ENCODE measurements around the gene IGFBP5. TPM values are rescaled to one million over a fixed set of nuclear protein-coding genes. Genes with fewer than 3 reads are reported as not detected.

Gene IGFBP5
- total RNA-seq, 1 experiment from 2014 or later: 3.9 TPM

- no peak overlapping the region for H3K9ac ChIP-seq (ENCODE audit: low read length)
- no peak overlapping the region for H2AFZ ChIP-seq (ENCODE audit: low read depth, low read length, poor library complexity, severe bottlenecking)
- BruUV-seq (replicated peaks): no TSS peak
- H3K4me2 ChIP-seq (ENCODE audit: low read length): no peak overlapping the region
- H3K4me3 ChIP-seq (replicated peaks in 1 of 2; ENCODE audit: low read depth in 1 of 2, low read length in 2 of 2): no peak overlapping the region
- H3K4me1 ChIP-seq (ENCODE audit: control insufficient read depth in 1 of 2, insufficient read depth in 2 of 2, low read length in 2 of 2): peaks cover 2 to 16% of the 10 kb centered on the region in 2 experiments; a peak in 1 of 4 replicates
- H3K9me3 ChIP-seq (ENCODE audit: control insufficient read depth in 1 of 2, insufficient read depth in 1 of 2, low read depth in 1 of 2, low read length in 2 of 2): no peaks in the 10 kb centered on the region
- H3K27me3 ChIP-seq (ENCODE audit: insufficient read depth, low read length): no peaks in the 10 kb centered on the region
- DNase-seq (ENCODE audit: low read depth, low spot score) (no peak), ATAC-seq (no peak)
- intact Hi-C loops (cut with micrococcal nuclease): no loop called here
- H3K27ac ChIP-seq (ENCODE audit: low read depth, low read length): no peak overlapping the region
- TF ChIP-seq JUND (IDR thresholded peaks at IDR 0.05) (no peak), CBX3 (IDR thresholded peaks at IDR 0.05; ENCODE audit: low read depth) (no peak), SP1 (IDR thresholded peaks at IDR 0.05; ENCODE audit: low read depth) (no peak), TCF7L2 (IDR thresholded peaks at IDR 0.05; ENCODE audit: borderline replicate concordance, extremely low read depth, insufficient read depth, insufficient read length) (no peak), ELF1 (IDR thresholded peaks at IDR 0.05; ENCODE audit: borderline replicate concordance, low read depth) (no peak), ATF3 (IDR thresholded peaks at IDR 0.05) (no peak), ZNF274 (IDR thresholded peaks at IDR 0.05; ENCODE audit: low read depth, low read length) (no peak), ZFX (IDR thresholded peaks at IDR 0.05) (no peak), SRF (IDR thresholded peaks at IDR 0.05; ENCODE audit: low read depth) (no peak), EZH2 (IDR thresholded peaks at IDR 0.05) (no peak), POLR2AphosphoS5 (IDR thresholded peaks at IDR 0.05; ENCODE audit: low read depth, low read length) (no peak), EZH2phosphoT487 (IDR thresholded peaks at IDR 0.05; ENCODE audit: borderline replicate concordance) (no peak), CTCF (IDR thresholded peaks at IDR 0.05 in 2 of 3, conservative IDR thresholded peaks at IDR 0.05 in 1 of 3; ENCODE audit: borderline replicate concordance in 1 of 3, insufficient read depth in 1 of 3, low read depth in 2 of 3, low read length in 2 of 3) (no peak), MAX (IDR thresholded peaks at IDR 0.05) (no peak), EGR1 (IDR thresholded peaks at IDR 0.05; ENCODE audit: low read depth) (no peak), FOSL1 (IDR thresholded peaks at IDR 0.05; ENCODE audit: low read depth) (no peak)
- RAD21 ChIA-PET (ENCODE audit: low non-redundant PET in 1 of 2, low total read pairs in 2 of 2, uncharacterized antibody in 2 of 2, unreplicated experiment in 2 of 2): no interaction called here
- peaks cover 8% of the 10 kb centered on the region; the same call in 1 of the 2 replicates for H3K79me2 ChIP-seq (ENCODE audit: insufficient read depth, low read length)
- POLR2A ChIA-PET: interaction anchor here (1.2 kb wide), 1 partner anchor 156 kb away, joined by 5 read pairs; the partner anchor contains the start of gene RPL37A
- CTCF ChIA-PET: no interaction called here
- H3K9me2 ChIP-seq (ENCODE audit: insufficient read depth): no peaks in the 10 kb centered on the region
- H3K36me3 ChIP-seq (ENCODE audit: control insufficient read depth in 1 of 2, insufficient read depth in 2 of 2, low read length in 2 of 2): no peaks in the 10 kb centered on the region
- H4K20me1 ChIP-seq (ENCODE audit: insufficient read depth): no peaks in the 10 kb centered on the region
These were observed 40.8 kb downstream of the IGFBP5 start for GRCh38 chr2:216654528-216655052.
